Ureter (tissue), 1 donor: Measurements from ENCODE around the gene WWC2. TPM values are rescaled to one million over a fixed set of nuclear protein-coding genes. Genes with fewer than 3 reads are reported as not detected.

ENCODE experiments used
- DNase-seq: peaks from one replicate; pipeline ENCODE4 v3.0.0-alpha.2; 2020; ENCODE audit warnings: low spot score
- total RNA-seq: library from RNA; stranded (reverse); gene quantifications from one replicate; pipeline ENCODE4 v1.2.4, GENCODE V29; 2023
- donor health status: DM: yes; HTN: yes; CAD: no.

WWC2 gene
- total RNA-seq, 1 donor from 2014 or later: 32.2 TPM

- DNase-seq: no peak
These were observed 255.2 kb downstream of the WWC2 start for GRCh38 chr4:183354219-183354618.

DNA sequence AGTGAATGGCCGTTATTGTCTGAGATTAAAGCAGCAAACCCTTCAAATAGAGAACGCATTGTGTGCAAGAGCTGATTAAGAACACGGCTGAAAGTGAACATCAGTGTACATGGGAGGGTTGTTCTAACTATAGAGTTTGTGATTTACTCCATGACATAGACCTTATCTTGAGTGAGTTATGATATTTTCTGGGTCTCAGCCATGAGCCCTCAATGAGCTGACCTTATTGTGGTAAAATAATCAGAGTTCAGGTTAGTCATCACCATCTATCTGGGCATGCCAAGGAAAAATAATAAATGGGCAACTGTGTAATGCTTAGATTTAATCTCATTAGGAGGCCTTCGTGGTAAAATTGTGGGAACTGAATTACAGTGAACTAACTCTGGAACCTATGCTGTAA lies 256.3 kb downstream of the WWC2 start:
- DNase-seq: no peak

DNA sequence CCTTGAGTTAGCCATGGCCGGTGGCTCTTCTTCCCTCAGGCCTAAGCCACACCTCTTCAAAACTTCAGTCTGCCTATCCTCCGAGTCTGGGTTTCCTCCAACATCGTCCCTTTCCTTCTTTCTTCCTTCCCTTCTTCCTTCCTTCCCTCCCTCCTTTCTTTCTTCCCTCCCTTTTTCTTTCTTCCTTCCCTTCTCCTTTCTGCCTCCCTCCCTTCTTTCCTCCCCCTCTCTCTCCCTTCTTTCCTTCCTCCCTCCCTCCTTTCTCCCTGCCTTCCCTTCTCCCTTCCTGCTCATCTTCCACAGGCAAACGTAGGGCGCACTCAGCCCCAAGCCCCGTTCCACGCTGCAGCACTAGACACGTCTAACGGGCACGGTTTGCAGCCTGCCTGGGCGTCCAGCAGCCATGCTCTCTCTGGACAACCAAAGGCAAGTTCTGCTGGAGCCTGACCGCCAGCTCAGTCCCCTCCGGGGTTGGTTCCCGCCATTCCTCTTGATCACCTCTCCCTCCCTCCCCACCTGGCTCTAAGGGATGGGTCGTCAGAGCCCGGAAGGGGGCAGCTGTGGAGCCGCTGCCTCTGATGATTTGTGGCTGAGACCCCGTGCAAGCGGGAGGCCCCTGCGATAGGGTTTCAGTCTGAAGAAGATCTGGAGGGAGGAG lies 257.2 kb downstream of the WWC2 start:
- no peak for DNase-seq

DNA sequence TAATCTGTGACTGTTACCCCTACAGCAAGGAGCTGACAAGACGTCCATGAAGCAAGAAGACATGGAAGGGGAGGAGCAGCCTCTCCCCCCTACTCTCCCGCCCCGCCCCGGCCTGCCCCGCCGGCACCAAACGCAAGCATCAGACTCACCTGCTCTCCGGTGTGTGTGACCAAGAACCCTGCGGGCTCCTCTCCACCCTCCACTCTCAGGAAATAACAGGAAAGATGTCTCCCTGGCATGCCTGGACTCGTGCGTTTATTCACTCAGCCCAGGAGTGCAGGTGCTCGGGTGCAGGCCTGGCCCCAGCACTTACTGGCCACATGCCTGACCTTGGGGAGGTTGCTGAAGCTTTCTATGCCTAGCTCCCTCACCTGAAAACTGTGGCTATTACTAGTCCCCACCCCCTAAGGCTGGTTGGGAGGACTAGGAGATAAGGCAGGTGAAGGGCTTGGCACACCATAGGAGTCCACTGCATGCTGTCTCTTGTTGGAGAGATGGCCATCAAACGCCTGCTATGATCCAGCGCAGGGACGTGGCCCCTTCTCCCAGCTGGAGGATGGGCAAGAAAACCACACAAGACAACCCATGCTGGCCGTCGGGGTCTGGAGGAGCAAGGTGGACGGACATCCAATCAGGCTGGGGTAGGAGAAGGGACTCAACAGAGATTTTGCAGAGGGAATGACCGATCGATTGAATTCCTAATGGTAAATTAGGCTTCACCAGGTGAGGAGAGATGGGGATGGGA lies 258.0 kb downstream of the WWC2 start:
- peak; percentile 50 for DNase-seq

- no peak for DNase-seq
These were observed 259.2 kb downstream of the WWC2 start for GRCh38 chr4:183358215-183358755.

DNA sequence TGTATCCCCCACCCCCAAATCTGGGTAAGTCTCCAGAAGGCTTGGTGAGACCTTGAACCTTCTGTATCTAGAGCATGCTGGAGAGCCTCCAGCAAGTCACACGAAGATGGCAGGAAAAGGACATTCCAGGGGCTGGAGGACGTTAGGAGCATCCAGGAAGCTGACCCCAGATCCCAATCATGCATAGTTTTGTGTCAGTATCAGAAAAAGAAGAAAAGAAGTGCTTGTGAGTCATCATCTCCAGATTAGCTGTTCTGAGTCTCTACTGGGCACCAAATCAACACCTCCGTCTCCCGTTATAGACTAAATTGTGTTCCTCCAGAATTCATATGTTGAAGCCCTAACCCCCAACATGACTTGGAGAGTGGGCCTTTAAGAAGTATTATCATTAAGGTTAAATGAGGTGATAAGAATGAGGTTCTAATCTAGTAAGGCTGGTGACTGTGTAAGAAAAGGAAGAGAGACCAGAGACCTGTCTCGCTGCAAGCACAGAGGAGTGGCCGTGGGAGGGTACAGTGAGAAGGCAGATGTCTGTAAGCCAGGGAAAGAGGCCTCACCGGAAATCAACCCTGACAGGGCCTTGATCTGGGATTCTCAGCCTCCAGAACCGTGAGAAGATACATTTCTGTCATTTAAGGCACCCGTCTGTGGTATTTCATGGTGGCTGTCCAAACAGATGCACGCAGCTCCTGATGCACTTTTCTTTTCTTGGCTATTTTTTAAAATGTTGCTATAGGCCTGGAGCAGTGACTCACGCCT lies 261.3 kb downstream of the WWC2 start:
- no peak for DNase-seq

GRCh38 chr4:183362036-183362435 lies 263.0 kb downstream of the WWC2 start:
- no peak for DNase-seq

DNA sequence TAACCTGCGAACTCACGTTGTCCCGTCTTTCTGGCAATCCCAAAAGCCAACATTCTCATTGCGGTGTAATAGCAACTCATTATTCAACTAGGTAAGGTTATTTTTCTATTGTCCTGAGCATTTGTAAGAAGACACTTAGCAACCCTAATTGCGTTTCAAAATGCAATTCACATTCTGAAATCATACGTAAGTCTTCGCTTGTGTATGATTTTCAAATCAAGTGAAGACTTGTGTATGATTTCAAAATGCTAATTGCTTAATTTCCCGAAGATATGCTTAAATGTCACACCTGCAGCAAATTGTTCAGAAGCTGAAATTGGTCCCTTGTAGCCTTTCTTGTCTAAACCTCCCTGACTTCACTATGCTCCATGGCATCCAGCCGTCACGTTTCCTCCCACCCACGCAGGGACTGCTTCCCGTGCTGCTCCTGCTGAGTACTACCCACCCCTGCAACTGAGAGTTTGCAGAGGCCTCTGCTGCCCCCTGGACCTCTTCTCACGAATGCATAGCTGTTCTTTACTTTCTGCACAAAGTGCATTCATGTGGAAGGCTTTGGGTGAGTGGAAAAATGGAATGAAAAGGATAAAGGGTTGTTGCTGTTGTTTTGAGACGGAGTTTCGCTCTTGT lies 264.0 kb downstream of the WWC2 start:
- no peak for DNase-seq

DNA sequence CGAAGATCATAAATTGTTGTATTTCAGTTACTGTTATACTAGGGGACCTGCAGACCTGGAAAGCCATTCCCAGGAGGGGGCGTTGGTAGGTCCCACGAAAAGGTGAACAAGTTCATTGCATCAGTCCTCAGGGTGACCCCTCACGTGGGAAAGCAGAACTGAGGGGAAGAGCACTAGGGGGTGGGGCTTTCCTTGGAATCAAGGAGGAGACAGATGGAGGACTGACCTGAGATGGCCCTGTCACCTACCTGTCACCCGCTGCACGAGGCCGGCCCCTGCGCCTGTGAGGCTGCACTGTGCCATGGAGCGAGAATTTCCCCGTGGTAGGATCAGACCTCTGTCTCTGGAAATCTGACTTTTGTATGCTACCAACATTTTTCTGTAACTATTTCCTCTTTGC lies 265.0 kb downstream of the WWC2 start:
- no peak for DNase-seq

DNA sequence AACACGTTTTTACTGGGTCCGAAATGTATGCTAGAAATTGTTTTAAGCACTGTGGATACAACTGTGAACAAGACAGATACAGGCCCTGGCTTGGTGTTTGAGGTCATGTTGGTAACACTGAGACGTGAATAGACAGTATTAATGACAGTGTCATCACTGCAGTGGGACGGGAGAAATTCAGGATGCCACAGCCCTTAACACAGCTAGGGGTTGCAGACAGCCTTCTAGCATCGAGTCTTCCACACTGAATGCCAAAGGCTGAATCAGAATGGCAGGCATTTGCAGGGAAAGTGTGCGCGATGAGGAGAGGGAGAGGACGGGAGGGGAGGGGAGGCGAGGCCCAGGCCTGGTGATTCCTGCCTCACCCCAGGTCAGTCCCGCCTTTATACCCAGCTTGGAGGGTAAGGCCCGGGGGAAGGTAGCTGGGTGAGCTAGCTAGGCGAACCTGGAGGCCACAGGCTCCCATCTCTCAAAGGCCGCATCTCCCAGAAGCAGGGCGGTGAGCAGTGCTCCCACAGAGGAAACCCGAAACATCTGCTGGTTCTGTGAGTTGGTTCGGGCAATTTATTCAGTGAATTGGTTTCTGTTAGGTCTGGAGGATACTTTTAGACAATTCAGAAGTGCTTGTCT lies 267.3 kb downstream of the WWC2 start:
- DNase-seq: no peak

DNA sequence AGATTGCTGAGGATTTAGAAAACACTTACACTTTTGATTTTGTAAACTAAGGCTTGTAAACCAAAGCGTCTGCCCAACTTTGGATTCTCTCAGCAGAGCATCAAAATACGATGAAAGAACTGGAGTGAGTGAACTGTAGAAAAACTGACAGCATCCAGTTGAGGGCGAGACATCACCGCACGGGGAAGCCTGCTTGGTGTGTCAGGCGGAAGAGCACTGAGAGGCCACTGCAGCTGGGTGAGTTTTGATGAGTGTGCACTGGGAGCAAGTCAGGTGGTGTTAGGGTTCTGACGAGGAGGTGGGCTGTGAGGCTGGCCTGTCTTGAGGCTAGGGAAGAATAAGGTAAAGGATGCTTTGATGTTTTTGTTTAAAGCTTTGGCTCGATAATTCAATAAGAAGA lies 270.0 kb downstream of the WWC2 start:
- no peak for DNase-seq

Other genes with a start within 250 kb of the WWC2 start
- gene DCTD, start 181.9 kb upstream of the WWC2 start, total RNA-seq: 89.1 TPM
- not detected for gene CLDN22, start 221.0 kb downstream of the WWC2 start, total RNA-seq
- not detected for gene CLDN24, start 223.2 kb downstream of the WWC2 start, total RNA-seq